Suprapubic skin (tissue), 4 donors: ENCODE results near the gene STARD13. TPM values are rescaled to one million over a fixed set of nuclear protein-coding genes. Genes with fewer than 3 reads are reported as not detected.

Experiments used
- DNase-seq, 2 donors: peaks; one replicate each; pipeline ENCODE4 v3.0.0-alpha.2; 2019; ENCODE audit warnings: low spot score in 2 of 2
- H3K27ac ChIP-seq: fragments of 200-600 bp; sonication (generic); one replicate; pipeline ENCODE4 v1.5.1; 2019
- H3K27me3 ChIP-seq: fragments of 200-600 bp; sonication (generic); one replicate; pipeline ENCODE4 v1.5.1; 2019
- H3K36me3 ChIP-seq: fragments of 200-600 bp; sonication (generic); one replicate; pipeline ENCODE4 v1.5.1; 2019
- H3K4me1 ChIP-seq: fragments of 200-600 bp; sonication (generic); one replicate; pipeline ENCODE4 v1.5.1; 2019
- H3K4me3 ChIP-seq: fragments of 200-600 bp; sonication (generic); one replicate; pipeline ENCODE4 v1.5.1; 2019; ENCODE audit warnings: mild to moderate bottlenecking
- H3K9me3 ChIP-seq: fragments of 200-600 bp; sonication (generic); one replicate; pipeline ENCODE4 v1.5.1; 2019
- CTCF ChIP-seq, 2 donors: fragments of 200-600 bp in 1 of 2; fragments of 450-650 bp in 1 of 2; sonication (generic) in 1 of 2; IDR thresholded peaks; one replicate each; pipeline ENCODE4 v1.5.1; 2016 to 2019; ENCODE audit warnings: antibody characterized with exemption in 2 of 2, mild to moderate bottlenecking in 1 of 2, moderate library complexity in 1 of 2
- EP300 ChIP-seq: sonication (generic); formaldehyde crosslinking; IDR thresholded peaks from one replicate; pipeline ENCODE4 v1.6.1; 2017; ENCODE audit warnings: antibody characterized with exemption
- POLR2A ChIP-seq, 2 donors: fragments of 450-650 bp; IDR thresholded peaks; one replicate each; pipeline ENCODE4 v1.6.1; 2017; ENCODE audit warnings: antibody characterized with exemption in 2 of 2, mild to moderate bottlenecking in 2 of 2, moderate library complexity in 2 of 2
- POLR2AphosphoS5 ChIP-seq, 3 donors: sonication (generic); formaldehyde crosslinking; IDR thresholded peaks; one replicate each; pipeline ENCODE4 v1.6.1; 2017; ENCODE audit warnings: antibody characterized with exemption in 3 of 3
- WGBS: methylation state at CpG from one replicate; pipeline ENCODE4 v1.1.5; 2018; 5-methylcytosine and 5-hydroxymethylcytosine counted together
- total RNA-seq, 4 donors: library from RNA; depleted of rRNA; stranded (reverse); fragments of >200 nt; gene quantifications; one replicate each; pipeline ENCODE4 v1.1.0, GENCODE V29; 2016

Gene STARD13
- total RNA-seq, 4 donors from 2014 or later, result 7.9 to 31.4 (median 15.9) TPM

- no peak for DNase-seq
- Histone ChIP-seq H3K36me3 (peaks cover 3% of the 10 kb centered on the region), H3K27me3 (no peaks in the 10 kb centered on the region), H3K4me3 (no peak overlapping the region), H3K4me1 (no peaks in the 10 kb centered on the region), H3K9me3 (no peaks in the 10 kb centered on the region), H3K27ac (no peak overlapping the region)
- no peak for TF ChIP-seq POLR2A (IDR thresholded peaks at IDR 0.05)
- no peak for TF ChIP-seq POLR2AphosphoS5 (IDR thresholded peaks at IDR 0.05)
- TF ChIP-seq CTCF (IDR thresholded peaks at IDR 0.05), result no peak
- TF ChIP-seq EP300, result no peak
- 81% methylated on average over 4 of the region's 4 CpGs for WGBS
These were observed 138.5 kb downstream of the STARD13 start for GRCh38 chr13:33146843-33147611.

- no peak for DNase-seq
- WGBS, result 81% methylated on average over 4 of the region's 4 CpGs
- Histone ChIP-seq H3K27me3 (no peaks in the 10 kb centered on the region), H3K36me3 (peaks cover 5% of the 10 kb centered on the region), H3K27ac (no peak overlapping the region), H3K9me3 (no peaks in the 10 kb centered on the region), H3K4me3 (no peak overlapping the region), H3K4me1 (no peaks in the 10 kb centered on the region)
- no peak for TF ChIP-seq EP300
- TF ChIP-seq POLR2A (IDR thresholded peaks at IDR 0.05), result no peak
- TF ChIP-seq CTCF (IDR thresholded peaks at IDR 0.05), result no peak
- no peak for TF ChIP-seq POLR2AphosphoS5 (IDR thresholded peaks at IDR 0.05)
These were observed 139.9 kb downstream of the STARD13 start for GRCh38 chr13:33145667-33146066.

GRCh38 chr13:33144358-33144784 lies 141.2 kb downstream of the STARD13 start:
- TF ChIP-seq POLR2A (IDR thresholded peaks at IDR 0.05) (no peak), POLR2AphosphoS5 (IDR thresholded peaks at IDR 0.05) (no peak)
- 96% methylated on average over 7 of the region's 7 CpGs for WGBS
- Histone ChIP-seq H3K27me3 (no peaks in the 10 kb centered on the region), H3K36me3 (peaks cover 5% of the 10 kb centered on the region), H3K4me1 (peaks cover under 1% of the 10 kb centered on the region), H3K4me3 (no peak overlapping the region), H3K9me3 (no peaks in the 10 kb centered on the region), H3K27ac (no peak overlapping the region)
- DNase-seq, result no peak

GRCh38 chr13:33139780-33140535 lies 145.6 kb downstream of the STARD13 start:
- peaks cover 10% of the 10 kb centered on the region for H3K36me3 ChIP-seq
- TF ChIP-seq POLR2A (IDR thresholded peaks at IDR 0.05) (no peak), POLR2AphosphoS5 (IDR thresholded peaks at IDR 0.05) (no peak), EP300 (no peak), CTCF (IDR thresholded peaks at IDR 0.05) (no peak)
- no peak for DNase-seq
- peak overlapping the region; percentile 9 for H3K27ac ChIP-seq
- 83% methylated on average over 7 of the region's 7 CpGs for WGBS
- H3K9me3 ChIP-seq, result no peaks in the 10 kb centered on the region
- peaks cover 11% of the 10 kb centered on the region for H3K4me1 ChIP-seq
- no peak overlapping the region for H3K4me3 ChIP-seq
- H3K27me3 ChIP-seq, result no peaks in the 10 kb centered on the region

- H3K27ac ChIP-seq, result no peak overlapping the region
- 89% methylated on average over 1 of the region's 1 CpG for WGBS
- H3K4me1 ChIP-seq, result peaks cover 11% of the 10 kb centered on the region
- no peaks in the 10 kb centered on the region for H3K9me3 ChIP-seq
- TF ChIP-seq POLR2AphosphoS5 (IDR thresholded peaks at IDR 0.05), result no peak
- TF ChIP-seq EP300, result no peak
- no peak for TF ChIP-seq POLR2A (IDR thresholded peaks at IDR 0.05)
- TF ChIP-seq CTCF (IDR thresholded peaks at IDR 0.05), result no peak
- DNase-seq, result peak in 1 of 2 donors; percentile 76
- H3K36me3 ChIP-seq, result peaks cover 10% of the 10 kb centered on the region
- no peaks in the 10 kb centered on the region for H3K27me3 ChIP-seq
- H3K4me3 ChIP-seq, result no peak overlapping the region
These were observed 146.4 kb downstream of the STARD13 start for GRCh38 chr13:33139184-33139583.
